GM12878 (cell line): ENCODE results near the gene RAC2. TPM values are rescaled to one million over a fixed set of nuclear protein-coding genes. Genes with fewer than 3 reads are reported as not detected.

ENCODE experiments used
- ATAC-seq: fragments of 200-7000 bp; cut with Tn5 transposase; 3 replicates; pipeline ENCODE4 v1.9.1; 2020; ENCODE audit warnings: mild to moderate bottlenecking, moderate library complexity
- BruUV-seq: library from RNA; stranded (reverse); fragments of 400-500 nt; replicated peaks from 2 replicates; lab custom pipeline; 2021; lab: Mats Ljungman, UMichigan
- CTCF ChIA-PET: fragments of 300-600 bp; sonication (Branson Sonifier 250); formaldehyde crosslinking; extraction: SDS; loops from one replicate; lab custom pipeline; 2021; ENCODE audit warnings: inconsistent platforms; lab: Yijun Ruan, JAX
- POLR2A ChIA-PET: fragments of 350-600 bp; formaldehyde crosslinking; extraction: SDS; loops from one replicate; lab custom pipeline; 2021; ENCODE audit warnings: inconsistent platforms; lab: Charles Lee
- RAD21 ChIA-PET: fragments of 300-600 bp; sonication (Branson Sonifier 250); formaldehyde crosslinking; loops from one replicate; lab custom pipeline; 2023; ENCODE audit warnings: antibody characterized with exemption; ENCODE audit not compliant: unreplicated experiment; lab: Charles Lee
- SMC1A ChIA-PET: fragments of 300-600 bp; sonication (Branson Sonifier 250); formaldehyde crosslinking; loops from one replicate; lab custom pipeline; 2023; ENCODE audit not compliant: unreplicated experiment, uncharacterized antibody; lab: Charles Lee
- DNase-seq: peaks from one replicate; pipeline ENCODE4 v3.0.0-alpha.2; 2011; ENCODE audit warnings: low read depth, low spot score
- FAIRE-seq: peaks from 3 replicates; lab custom pipeline; 2011; peaks lifted over from hg19 to GRCh38; lab: Jason Lieb, UNC
- H2AFZ ChIP-seq: 2 replicates; pipeline ENCODE4 v1.6.0; 2011; ENCODE audit warnings: low read depth, low read length, control low read depth; ENCODE audit not compliant: control insufficient read depth
- H3K27ac ChIP-seq: 2 replicates; pipeline ENCODE4 v1.5.1; 2011; ENCODE audit warnings: control low read depth; ENCODE audit not compliant: control insufficient read depth, insufficient read depth
- H3K27me3 ChIP-seq, 2 experiments: replicated peaks in 1 of 2; 2 replicates each; pipeline versions ENCODE4 v1.6.0 to v1.6.1; 2011; ENCODE audit warnings: low read length in 1 of 2; ENCODE audit not compliant: control insufficient read depth in 2 of 2, insufficient read depth in 2 of 2
- H3K36me3 ChIP-seq, 2 experiments: 2 replicates each; pipeline ENCODE4 v1.5.1; 2011; ENCODE audit warnings: low read length in 1 of 2; ENCODE audit not compliant: control insufficient read depth in 2 of 2, insufficient read depth in 2 of 2
- H3K4me1 ChIP-seq: 2 replicates; pipeline ENCODE4 v1.6.1; 2011; ENCODE audit warnings: mild to moderate bottlenecking, low read length, moderate library complexity, mixed read lengths; ENCODE audit not compliant: control insufficient read depth, insufficient read depth
- H3K4me2 ChIP-seq: 2 replicates; pipeline ENCODE4 v1.6.0; 2011; ENCODE audit warnings: control low read depth; ENCODE audit not compliant: control insufficient read depth, insufficient read depth
- H3K4me3 ChIP-seq: fragments of 200-600 bp; sonication (generic); 2 replicates; pipeline ENCODE4 v1.5.1; 2016
- H3K79me2 ChIP-seq: 2 replicates; pipeline ENCODE4 v1.6.0; 2011; ENCODE audit warnings: low read length; ENCODE audit not compliant: control insufficient read depth, insufficient read depth
- H3K9ac ChIP-seq: 2 replicates; pipeline ENCODE4 v1.8.0; 2011; ENCODE audit warnings: low read length, control low read depth, mixed read lengths; ENCODE audit not compliant: control insufficient read depth, insufficient read depth
- H3K9me3 ChIP-seq: replicated peaks from 3 replicates; pipeline ENCODE4 v1.5.1; 2011; ENCODE audit warnings: mild to moderate bottlenecking, low read length; ENCODE audit not compliant: control insufficient read depth, insufficient read depth
- H4K20me1 ChIP-seq: 2 replicates; pipeline ENCODE4 v1.6.0; 2011; ENCODE audit not compliant: control insufficient read depth, insufficient read depth
- whole genome bisulfite sequencing: methylation state at CpG from one replicate; pipeline ENCODE4 v1.1.6; 2016; ENCODE audit warnings: low lambda C conversion rate; ENCODE audit not compliant: insufficient replicate concordance, insufficient coverage; ENCODE audit errors: missing lambda C conversion rate; 5-methylcytosine and 5-hydroxymethylcytosine counted together
- in situ Hi-C: fragments of 300-500 bp; cut with MboI; formaldehyde crosslinking; loops from 9 replicates; pipeline ENCODE4 v1.14.3; 2018; ENCODE audit warnings: mixed read lengths
- intact Hi-C: fragments of 100-400 bp; cut with micrococcal nuclease; formaldehyde crosslinking; loops from one replicate; pipeline ENCODE4 v1.14.2; 2022; ENCODE audit not compliant: unreplicated experiment
- polyA plus RNA-seq, 11 experiments: library from polyadenylated mRNA; depleted of rRNA in 4 of 11; unstranded in 6 of 11; stranded (reverse) in 5 of 11; fragments of >200 nt; fragmentation: Nextera tagmentation in 4 of 11; fragmentation: Illumina TruSeq in 1 of 11; extraction: Ambion mirVana in 4 of 11; extraction: Trizol in 1 of 11; gene quantifications; 1 replicate in 1 of 11; 2 replicates in 10 of 11; pipeline versions ENCODE4 v1.2.1 to v1.2.3, GENCODE V29; 2011 to 2016; ENCODE audit warnings: inconsistent platforms in 2 of 11, missing spikeins in 2 of 11, low read depth in 1 of 11
- total RNA-seq, 4 experiments: library from RNA; depleted of rRNA in 3 of 4; stranded (reverse); fragments of >200 nt in 3 of 4; fragmentation: Illumina TruSeq in 1 of 4; extraction: Trizol in 1 of 4; gene quantifications; 2 replicates each; pipeline versions ENCODE4 v1.2.1 to v1.2.3, GENCODE V29; 2013 to 2021
- TF ChIP-seq, protein P1 (sequence below): fragments of 450-650 bp; formaldehyde crosslinking; IDR thresholded peaks from 2 replicates; pipeline ENCODE4 v1.4.0; 2022; ENCODE audit warnings: mild to moderate bottlenecking, moderate library complexity
- TF ChIP-seq, protein P2 (sequence below): IDR thresholded peaks from 2 replicates; pipeline ENCODE4 v1.6.1; 2011; ENCODE audit warnings: low read depth, mild to moderate bottlenecking, low read length, moderate library complexity, borderline replicate concordance; ENCODE audit errors: extremely low read depth
- TF ChIP-seq, protein P3 (sequence below): fragments of 150-350 bp; IDR thresholded peaks from 2 replicates; pipeline ENCODE4 v1.6.1; 2014; ENCODE audit warnings: mild to moderate bottlenecking, low read depth, low read length

Gene RAC2
- total and polyA plus RNA-seq, 10 of the 15 experiments (the other 5 are each of a cell fraction or from before 2014, with no cell fraction given) = 102 to 386 (median 304) TPM

DNA sequence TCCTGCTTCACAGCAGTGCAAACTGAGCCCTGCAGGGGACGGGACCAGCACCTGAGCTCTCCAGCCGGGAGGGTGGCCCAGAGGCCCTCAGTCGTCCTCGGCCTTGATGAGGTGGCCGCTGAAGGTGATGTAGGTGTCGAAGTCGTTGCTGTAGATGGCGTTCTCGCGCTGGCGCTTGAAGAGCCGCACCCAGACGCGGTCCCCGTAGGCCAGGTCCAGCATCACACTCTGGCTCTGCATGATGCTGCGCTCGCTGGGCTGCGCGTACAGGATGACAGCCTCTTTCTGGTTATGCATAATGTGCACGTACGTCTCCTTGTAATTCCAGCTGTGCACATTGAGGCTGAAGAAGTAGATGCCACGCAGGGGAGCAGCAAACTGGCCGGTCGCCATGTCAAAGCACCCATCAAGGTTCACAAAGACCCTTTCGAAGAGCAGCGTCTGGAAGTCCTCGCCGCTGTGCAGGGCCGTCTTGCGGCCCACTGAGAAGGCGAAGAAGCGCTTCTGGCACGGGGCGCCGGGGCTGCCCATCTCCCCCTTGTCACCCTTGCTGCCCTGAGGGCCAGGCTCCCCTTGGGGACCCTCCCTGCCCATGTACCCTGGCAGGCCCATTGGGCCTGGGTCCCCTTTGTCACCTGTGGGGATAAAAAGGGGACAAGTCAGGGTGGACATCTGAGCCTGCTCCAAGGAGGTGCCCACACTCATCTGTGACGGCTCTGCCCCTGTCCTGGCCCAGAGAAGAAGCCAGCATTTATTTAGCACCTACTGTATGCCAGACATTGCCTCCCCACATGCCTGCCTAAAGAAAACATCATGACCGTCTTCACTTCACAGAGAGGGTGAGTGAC, 61.7 kb downstream of the RAC2 start (continued):
- TF ChIP-seq, protein P1, sequence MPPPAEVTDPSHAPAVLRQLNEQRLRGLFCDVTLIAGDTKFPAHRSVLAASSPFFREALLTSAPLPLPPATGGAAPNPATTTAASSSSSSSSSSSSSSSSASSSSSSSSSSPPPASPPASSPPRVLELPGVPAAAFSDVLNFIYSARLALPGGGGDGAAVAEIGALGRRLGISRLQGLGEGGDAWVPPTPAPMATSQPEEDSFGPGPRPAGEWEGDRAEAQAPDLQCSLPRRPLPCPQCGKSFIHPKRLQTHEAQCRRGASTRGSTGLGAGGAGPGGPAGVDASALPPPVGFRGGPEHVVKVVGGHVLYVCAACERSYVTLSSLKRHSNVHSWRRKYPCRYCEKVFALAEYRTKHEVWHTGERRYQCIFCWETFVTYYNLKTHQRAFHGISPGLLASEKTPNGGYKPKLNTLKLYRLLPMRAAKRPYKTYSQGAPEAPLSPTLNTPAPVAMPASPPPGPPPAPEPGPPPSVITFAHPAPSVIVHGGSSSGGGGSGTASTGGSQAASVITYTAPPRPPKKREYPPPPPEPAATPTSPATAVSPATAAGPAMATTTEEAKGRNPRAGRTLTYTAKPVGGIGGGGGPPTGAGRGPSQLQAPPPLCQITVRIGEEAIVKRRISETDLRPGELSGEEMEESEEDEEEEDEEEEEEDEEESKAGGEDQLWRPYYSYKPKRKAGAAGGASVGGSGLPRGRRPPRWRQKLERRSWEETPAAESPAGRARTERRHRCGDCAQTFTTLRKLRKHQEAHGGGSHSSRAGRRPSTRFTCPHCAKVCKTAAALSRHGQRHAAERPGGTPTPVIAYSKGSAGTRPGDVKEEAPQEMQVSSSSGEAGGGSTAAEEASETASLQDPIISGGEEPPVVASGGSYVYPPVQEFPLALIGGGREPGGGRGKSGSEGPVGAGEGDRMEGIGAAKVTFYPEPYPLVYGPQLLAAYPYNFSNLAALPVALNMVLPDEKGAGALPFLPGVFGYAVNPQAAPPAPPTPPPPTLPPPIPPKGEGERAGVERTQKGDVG (CRISPR knock-in tag) = no peak

DNA sequence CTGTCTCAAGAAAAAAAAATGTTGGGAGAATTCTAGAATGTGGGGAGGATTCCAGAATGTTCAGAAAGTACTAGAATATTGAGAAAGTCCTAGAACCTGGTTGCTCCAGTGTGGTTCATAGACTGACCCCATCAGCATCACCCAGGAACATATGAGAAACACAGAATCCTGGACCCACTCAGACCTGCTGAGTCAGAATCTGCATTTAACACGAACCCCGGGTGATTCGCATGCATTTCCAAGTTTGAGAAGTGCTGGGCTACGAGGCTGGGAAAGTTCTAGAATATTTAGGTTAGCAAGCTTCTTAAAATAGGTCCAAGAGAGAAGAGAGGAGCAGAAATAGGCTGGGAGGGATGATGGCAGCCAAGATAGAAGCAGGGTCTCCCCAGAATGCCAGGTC, 62.4 kb downstream of the RAC2 start:
- H3K9ac ChIP-seq = no peak overlapping the region
- H3K79me2 ChIP-seq = no peaks in the 10 kb centered on the region
- in situ Hi-C loops (no loop called here), intact Hi-C loops (no loop called here)
- H3K27ac ChIP-seq = no peak overlapping the region
- no peaks in the 10 kb centered on the region for H3K9me3 ChIP-seq
- no peaks in the 10 kb centered on the region; a peak in 2 of 4 replicates for H3K27me3 ChIP-seq
- H2AFZ ChIP-seq = no peak overlapping the region
- FAIRE-seq (no peak), DNase-seq (no peak), ATAC-seq (no peak)
- H3K4me2 ChIP-seq = no peak overlapping the region
- no peaks in the 10 kb centered on the region; the same call in 1 of the 2 replicates for H3K4me1 ChIP-seq
- ChIA-PET SMC1A (no interaction called here), RAD21 (no interaction called here), CTCF (no interaction called here), POLR2A (no interaction called here)
- no peaks in the 10 kb centered on the region for H3K36me3 ChIP-seq
- H4K20me1 ChIP-seq = no peaks in the 10 kb centered on the region
- TF ChIP-seq, protein P2, sequence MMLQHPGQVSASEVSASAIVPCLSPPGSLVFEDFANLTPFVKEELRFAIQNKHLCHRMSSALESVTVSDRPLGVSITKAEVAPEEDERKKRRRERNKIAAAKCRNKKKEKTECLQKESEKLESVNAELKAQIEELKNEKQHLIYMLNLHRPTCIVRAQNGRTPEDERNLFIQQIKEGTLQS = no peak
- TF ChIP-seq, protein P3, sequence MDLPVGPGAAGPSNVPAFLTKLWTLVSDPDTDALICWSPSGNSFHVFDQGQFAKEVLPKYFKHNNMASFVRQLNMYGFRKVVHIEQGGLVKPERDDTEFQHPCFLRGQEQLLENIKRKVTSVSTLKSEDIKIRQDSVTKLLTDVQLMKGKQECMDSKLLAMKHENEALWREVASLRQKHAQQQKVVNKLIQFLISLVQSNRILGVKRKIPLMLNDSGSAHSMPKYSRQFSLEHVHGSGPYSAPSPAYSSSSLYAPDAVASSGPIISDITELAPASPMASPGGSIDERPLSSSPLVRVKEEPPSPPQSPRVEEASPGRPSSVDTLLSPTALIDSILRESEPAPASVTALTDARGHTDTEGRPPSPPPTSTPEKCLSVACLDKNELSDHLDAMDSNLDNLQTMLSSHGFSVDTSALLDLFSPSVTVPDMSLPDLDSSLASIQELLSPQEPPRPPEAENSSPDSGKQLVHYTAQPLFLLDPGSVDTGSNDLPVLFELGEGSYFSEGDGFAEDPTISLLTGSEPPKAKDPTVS = peak; percentile 74
- H3K4me3 ChIP-seq = no peak overlapping the region
- 25% methylated on average over 4 of the region's 4 CpGs for WGBS
- BruUV-seq = no TSS peak
